ENCODE results near the gene OTOP2. TPM values are rescaled to one million over a fixed set of nuclear protein-coding genes. Genes with fewer than 3 reads are reported as not detected.

Gene OTOP2
- total RNA-seq, 2 donors from 2014 or later: not detected

- H3K9me3 ChIP-seq (ENCODE audit: control insufficient read depth, low read length, poor library complexity, severe bottlenecking): no peaks in the 10 kb centered on the region
Measured at GRCh38 chr17:74941128-74941725, 17.2 kb downstream of the OTOP2 start.

GRCh38 chr17:74943808-74944522, 19.9 kb downstream of the OTOP2 start:
- Mint-ChIP-seq H3K27ac (no peak overlapping the region), H3K4me1 (peaks cover 3% of the 10 kb centered on the region), H3K36me3 (ENCODE audit: low read depth) (peaks cover 4% of the 10 kb centered on the region), H3K4me3 (no peak overlapping the region), H3K27me3 (peaks cover 51% of the 10 kb centered on the region)
- no peak for DNase-seq
- ATAC-seq: no peak
- no peaks in the 10 kb centered on the region for H3K9me3 ChIP-seq (ENCODE audit: control insufficient read depth, low read length, poor library complexity, severe bottlenecking)

More at GRCh38 chr17:74941128-74941725, 17.2 kb downstream of the OTOP2 start:
- DNase-seq: no peak
- Mint-ChIP-seq H3K4me1 (peaks cover 6% of the 10 kb centered on the region), H3K27me3 (peaks cover 66% of the 10 kb centered on the region), H3K4me3 (no peak overlapping the region), H3K27ac (no peak overlapping the region), H3K36me3 (ENCODE audit: low read depth) (peaks cover 6% of the 10 kb centered on the region)
- ATAC-seq: no peak

DNA sequence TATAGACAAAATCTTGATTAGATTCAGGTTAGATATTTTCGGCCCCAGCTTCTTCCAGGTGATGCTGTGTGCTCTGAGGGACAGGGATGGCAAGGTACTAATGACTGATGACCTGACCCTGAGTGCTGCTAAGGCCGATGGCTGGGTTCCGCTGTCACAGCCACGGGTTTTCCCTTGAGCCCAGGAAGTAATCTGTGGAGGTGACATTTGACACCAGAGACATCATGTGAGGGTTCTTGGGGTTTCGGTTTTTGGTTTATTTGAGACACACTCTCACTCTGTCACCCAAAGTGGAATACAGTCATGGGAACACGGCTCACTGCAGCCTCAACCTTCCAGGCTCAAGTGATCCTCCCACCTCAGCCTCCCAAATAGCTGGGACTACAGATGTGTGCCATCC, 21.5 kb downstream of the OTOP2 start:
- H3K27ac Mint-ChIP-seq: no peak overlapping the region
- peaks cover 43% of the 10 kb centered on the region for H3K27me3 Mint-ChIP-seq
- ATAC-seq: no peak
- no peaks in the 10 kb centered on the region for H3K9me3 ChIP-seq (ENCODE audit: control insufficient read depth, low read length, poor library complexity, severe bottlenecking)
- no peaks in the 10 kb centered on the region for H3K36me3 Mint-ChIP-seq (ENCODE audit: low read depth)
- no peak overlapping the region for H3K4me3 Mint-ChIP-seq
- no peak for DNase-seq
- H3K4me1 Mint-ChIP-seq: no peaks in the 10 kb centered on the region

DNA sequence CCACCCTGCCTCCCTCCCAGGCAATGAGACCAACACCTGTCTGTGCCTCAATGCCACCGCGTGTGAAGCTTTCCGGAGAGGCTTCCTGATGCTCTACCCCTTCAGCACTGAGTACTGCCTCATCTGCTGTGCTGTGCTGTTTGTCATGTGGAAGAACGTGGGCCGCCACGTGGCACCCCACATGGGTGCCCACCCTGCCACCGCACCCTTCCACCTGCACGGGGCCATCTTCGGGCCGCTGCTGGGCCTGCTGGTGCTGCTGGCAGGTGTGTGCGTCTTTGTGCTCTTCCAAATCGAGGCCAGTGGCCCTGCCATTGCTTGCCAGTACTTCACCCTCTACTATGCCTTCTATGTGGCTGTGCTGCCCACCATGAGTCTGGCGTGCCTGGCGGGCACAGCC, 22.6 kb downstream of the OTOP2 start:
- no peaks in the 10 kb centered on the region for H3K9me3 ChIP-seq (ENCODE audit: control insufficient read depth, low read length, poor library complexity, severe bottlenecking)
- Mint-ChIP-seq H3K27me3 (peaks cover 37% of the 10 kb centered on the region), H3K27ac (no peak overlapping the region), H3K4me1 (no peaks in the 10 kb centered on the region), H3K36me3 (ENCODE audit: low read depth) (no peaks in the 10 kb centered on the region), H3K4me3 (no peak overlapping the region)
- ATAC-seq (no peak), DNase-seq (no peak)

- H3K27ac Mint-ChIP-seq: no peak overlapping the region
- H3K4me1 Mint-ChIP-seq: no peaks in the 10 kb centered on the region
- H3K27me3 Mint-ChIP-seq: peaks cover 32% of the 10 kb centered on the region
- DNase-seq (no peak), ATAC-seq (no peak)
- H3K4me3 Mint-ChIP-seq: no peak overlapping the region
- no peaks in the 10 kb centered on the region for H3K9me3 ChIP-seq (ENCODE audit: control insufficient read depth, low read length, poor library complexity, severe bottlenecking)
- no peaks in the 10 kb centered on the region for H3K36me3 Mint-ChIP-seq (ENCODE audit: low read depth)
Measured at GRCh38 chr17:74947041-74947754, 23.1 kb downstream of the OTOP2 start.

DNA sequence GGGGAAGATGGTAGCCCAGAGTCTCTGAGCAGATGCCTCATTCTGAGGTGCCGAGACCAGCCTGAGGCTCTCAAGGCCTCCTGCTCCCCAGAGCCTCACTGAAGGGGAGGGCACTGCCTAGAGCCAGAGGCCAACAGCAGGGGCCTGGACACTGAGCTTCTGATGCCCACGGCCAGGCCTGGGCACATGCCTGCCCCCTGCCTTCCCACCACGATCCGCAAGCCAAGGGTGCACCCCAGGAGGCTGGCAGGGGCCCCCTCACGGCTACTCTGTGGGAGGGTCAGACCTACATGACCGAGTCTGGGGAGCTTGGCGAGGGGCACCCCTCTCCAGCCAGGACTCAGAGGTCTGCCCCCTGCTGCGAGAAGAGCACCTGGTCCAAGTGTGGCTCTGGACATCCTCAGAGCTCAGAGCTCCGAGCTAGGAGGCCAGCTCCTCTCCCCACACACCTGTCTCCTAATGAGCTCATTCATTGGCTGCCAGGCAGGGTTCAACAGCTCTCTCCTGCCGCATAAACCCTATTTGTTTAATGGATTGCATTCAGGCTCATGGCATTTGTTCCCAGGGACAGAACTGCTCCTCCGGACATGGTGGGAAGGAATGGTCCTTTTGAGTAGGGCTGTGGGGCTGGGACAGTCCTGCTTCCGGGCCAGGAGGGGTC, 25.5 kb downstream of the OTOP2 start:
- ATAC-seq (no peak), DNase-seq (no peak)
- Mint-ChIP-seq H3K36me3 (ENCODE audit: low read depth) (peaks cover 2% of the 10 kb centered on the region), H3K27ac (no peak overlapping the region), H3K27me3 (peaks cover 15% of the 10 kb centered on the region), H3K4me1 (no peaks in the 10 kb centered on the region), H3K4me3 (no peak overlapping the region)
- H3K9me3 ChIP-seq (ENCODE audit: control insufficient read depth, low read length, poor library complexity, severe bottlenecking): no peaks in the 10 kb centered on the region

DNA sequence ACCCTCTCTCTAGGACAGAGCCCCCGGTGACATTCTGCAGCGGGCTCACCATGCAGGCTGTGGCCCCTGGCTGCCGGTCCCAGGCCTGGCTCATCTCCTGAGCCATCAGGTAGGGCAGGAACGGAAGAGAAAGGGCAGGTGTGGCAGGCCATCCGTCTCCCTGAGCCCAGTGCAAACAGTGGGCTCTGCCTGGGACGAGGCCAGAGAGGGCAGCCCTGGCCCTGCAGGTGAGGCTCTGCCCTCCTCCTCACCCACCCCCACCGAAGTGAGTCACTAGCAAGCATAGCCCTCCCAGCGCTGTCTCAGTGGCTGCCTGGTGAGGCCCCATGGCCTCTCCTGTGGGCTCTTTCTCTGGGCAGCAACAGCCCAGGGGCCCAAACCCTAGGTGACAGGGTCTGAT, 26.1 kb downstream of the OTOP2 start:
- ATAC-seq (no peak), DNase-seq (no peak)
- H3K9me3 ChIP-seq (ENCODE audit: control insufficient read depth, low read length, poor library complexity, severe bottlenecking): no peaks in the 10 kb centered on the region
- peaks cover 15% of the 10 kb centered on the region for H3K27me3 Mint-ChIP-seq
- peaks cover 2% of the 10 kb centered on the region for H3K36me3 Mint-ChIP-seq (ENCODE audit: low read depth)
- no peak overlapping the region for H3K4me3 Mint-ChIP-seq
- no peaks in the 10 kb centered on the region for H3K4me1 Mint-ChIP-seq
- H3K27ac Mint-ChIP-seq: no peak overlapping the region

GRCh38 chr17:74951065-74951464, 27.0 kb downstream of the OTOP2 start:
- H3K9me3 ChIP-seq (ENCODE audit: control insufficient read depth, low read length, poor library complexity, severe bottlenecking): no peaks in the 10 kb centered on the region
- no peak overlapping the region for H3K4me3 Mint-ChIP-seq
- H3K27me3 Mint-ChIP-seq: peaks cover 15% of the 10 kb centered on the region
- ATAC-seq: no peak
- peaks cover 2% of the 10 kb centered on the region for H3K36me3 Mint-ChIP-seq (ENCODE audit: low read depth)
- H3K4me1 Mint-ChIP-seq: no peaks in the 10 kb centered on the region
- DNase-seq: no peak
- no peak overlapping the region for H3K27ac Mint-ChIP-seq

- DNase-seq (no peak), ATAC-seq (no peak)
- Mint-ChIP-seq H3K36me3 (ENCODE audit: low read depth) (peaks cover 2% of the 10 kb centered on the region), H3K4me1 (no peaks in the 10 kb centered on the region), H3K27ac (no peak overlapping the region), H3K4me3 (no peak overlapping the region), H3K27me3 (peaks cover 15% of the 10 kb centered on the region)
- no peaks in the 10 kb centered on the region for H3K9me3 ChIP-seq (ENCODE audit: control insufficient read depth, low read length, poor library complexity, severe bottlenecking)
Measured at GRCh38 chr17:74951680-74952421, 27.8 kb downstream of the OTOP2 start.

DNA sequence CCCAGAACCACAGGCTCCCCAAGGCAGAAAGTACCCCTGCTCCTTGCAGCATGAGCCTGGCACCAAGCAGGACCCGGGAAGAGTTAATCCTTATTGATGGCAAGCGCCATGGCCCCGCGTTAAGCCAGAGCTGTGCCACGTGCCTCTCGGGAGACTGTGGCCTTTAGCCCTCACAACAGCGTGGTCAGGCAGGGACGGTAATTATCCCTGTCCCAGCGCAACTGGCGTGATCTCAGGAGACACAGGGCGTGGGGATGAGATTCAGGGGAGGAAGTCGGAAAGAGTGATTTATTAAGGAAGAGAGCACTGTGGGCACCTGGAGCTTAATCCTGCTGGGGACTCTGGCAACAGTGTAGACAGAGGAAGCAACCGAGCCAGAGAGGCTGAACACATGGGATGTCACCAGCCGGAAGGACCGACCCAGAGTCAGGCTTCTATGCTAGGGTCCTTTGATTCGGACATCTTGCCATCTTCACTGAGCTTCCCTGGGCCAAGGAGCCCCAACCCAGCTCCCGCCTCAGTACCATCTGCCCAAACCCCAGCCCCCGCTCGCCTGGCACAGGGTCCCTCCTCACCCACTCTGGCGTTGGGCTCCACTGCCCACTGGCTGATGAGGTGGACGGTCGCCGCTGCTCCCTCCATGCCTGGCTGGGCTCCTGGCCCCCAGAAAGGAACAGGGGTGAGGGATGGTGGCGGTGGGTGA, 28.5 kb downstream of the OTOP2 start:
- no peak overlapping the region for H3K4me3 Mint-ChIP-seq
- H3K9me3 ChIP-seq (ENCODE audit: control insufficient read depth, low read length, poor library complexity, severe bottlenecking): no peaks in the 10 kb centered on the region
- H3K4me1 Mint-ChIP-seq: no peaks in the 10 kb centered on the region
- no peak overlapping the region for H3K27ac Mint-ChIP-seq
- H3K27me3 Mint-ChIP-seq: peaks cover 7% of the 10 kb centered on the region
- DNase-seq: no peak
- no peak for ATAC-seq
- H3K36me3 Mint-ChIP-seq (ENCODE audit: low read depth): peaks cover 2% of the 10 kb centered on the region

DNA sequence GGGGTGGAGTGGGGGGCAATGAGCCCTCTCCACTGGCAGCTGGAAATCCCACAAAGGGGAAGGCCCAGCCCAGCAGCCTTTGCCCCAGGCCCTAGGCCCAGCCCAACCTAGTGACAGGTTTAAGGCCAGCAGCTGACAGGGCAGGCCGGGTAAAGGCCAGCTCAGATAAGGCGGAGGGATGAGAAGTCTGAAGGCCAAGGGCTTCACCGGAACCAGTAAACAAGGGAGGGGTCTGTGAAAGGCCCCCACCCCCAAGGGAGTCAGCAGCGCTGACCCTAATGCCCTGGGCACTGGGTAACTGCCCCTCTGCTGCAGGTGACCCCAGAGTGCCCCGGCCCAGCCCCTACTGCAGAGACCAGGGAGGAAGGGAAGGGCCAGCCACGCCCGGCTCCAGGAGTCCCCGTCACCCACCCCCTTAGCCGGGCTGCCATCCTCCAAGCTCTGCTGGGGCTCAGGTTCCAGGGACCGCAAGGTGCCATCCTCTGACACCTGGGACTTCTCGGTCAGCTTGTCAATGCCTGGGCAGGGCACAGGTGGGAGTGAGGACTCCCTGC, 29.1 kb downstream of the OTOP2 start:
- Mint-ChIP-seq H3K4me3 (no peak overlapping the region), H3K4me1 (no peaks in the 10 kb centered on the region), H3K36me3 (ENCODE audit: low read depth) (peaks cover 2% of the 10 kb centered on the region), H3K27me3 (peaks cover 5% of the 10 kb centered on the region), H3K27ac (no peak overlapping the region)
- DNase-seq: no peak
- no peak for ATAC-seq
- H3K9me3 ChIP-seq (ENCODE audit: control insufficient read depth, low read length, poor library complexity, severe bottlenecking): no peaks in the 10 kb centered on the region

- Mint-ChIP-seq H3K36me3 (ENCODE audit: low read depth) (peaks cover 2% of the 10 kb centered on the region), H3K27ac (no peak overlapping the region), H3K27me3 (peaks cover 5% of the 10 kb centered on the region), H3K4me3 (no peak overlapping the region), H3K4me1 (no peaks in the 10 kb centered on the region)
- DNase-seq (no peak), ATAC-seq (no peak)
- H3K9me3 ChIP-seq (ENCODE audit: control insufficient read depth, low read length, poor library complexity, severe bottlenecking): no peaks in the 10 kb centered on the region
Measured at GRCh38 chr17:74954115-74954514, 30.0 kb downstream of the OTOP2 start.
